HCT116 (cell line): ENCODE data around the gene ST6GAL2.

Experiments used
- ATF3 ChIP-seq: IDR thresholded peaks from 2 replicates; pipeline ENCODE4 v1.6.1; 2012
- CBX3 ChIP-seq: IDR thresholded peaks from 2 replicates; pipeline ENCODE4 v1.6.1; 2012; ENCODE audit warnings: low read depth
- CEBPB ChIP-seq: IDR thresholded peaks from 2 replicates; pipeline ENCODE4 v1.6.1; 2012; ENCODE audit warnings: low read depth
- CTCF ChIP-seq, 3 experiments: fragments of 200-600 bp in 1 of 3; sonication (generic) in 1 of 3; IDR thresholded peaks in 2 of 3; conservative IDR thresholded peaks in 1 of 3; 2 replicates each; pipeline ENCODE4 v1.5.1; 2012 to 2017; ENCODE audit warnings: low read depth in 2 of 3, low read length in 2 of 3, antibody characterized with exemption in 1 of 3, borderline replicate concordance in 1 of 3, control low read depth in 1 of 3, mild to moderate bottlenecking in 1 of 3, mixed read lengths in 1 of 3, mixed run types in 1 of 3, moderate library complexity in 1 of 3; ENCODE audit not compliant: insufficient read depth in 1 of 3
- EZH2 ChIP-seq: fragments of 200-600 bp; sonication (generic); IDR thresholded peaks from 2 replicates; pipeline ENCODE4 v1.6.1; 2017; ENCODE audit warnings: antibody characterized with exemption, mixed run types
- EZH2phosphoT487 ChIP-seq: fragments of 200-600 bp; IDR thresholded peaks from 2 replicates; pipeline ENCODE4 v1.6.1; 2018; ENCODE audit warnings: antibody characterized with exemption, borderline replicate concordance
- FOSL1 ChIP-seq: IDR thresholded peaks from 2 replicates; pipeline ENCODE4 v1.6.1; 2012; ENCODE audit warnings: low read depth
- JUND ChIP-seq: IDR thresholded peaks from 2 replicates; pipeline ENCODE4 v1.6.1; 2012
- POLR2A ChIP-seq: IDR thresholded peaks from 2 replicates; pipeline ENCODE4 v1.7.0; 2011; ENCODE audit warnings: borderline replicate concordance; ENCODE audit not compliant: insufficient read depth, insufficient read length; ENCODE audit errors: extremely low read depth
- POLR2AphosphoS5 ChIP-seq: IDR thresholded peaks from 2 replicates; pipeline ENCODE4 v1.6.1; 2011; ENCODE audit warnings: mild to moderate bottlenecking, low read depth, low read length, moderate library complexity
- RAD21 ChIP-seq: IDR thresholded peaks from 2 replicates; pipeline ENCODE4 v1.6.1; 2012; ENCODE audit warnings: low read depth, mild to moderate bottlenecking
- REST ChIP-seq: IDR thresholded peaks from 2 replicates; pipeline ENCODE4 v1.6.1; 2012; ENCODE audit warnings: low read depth
- SIN3A ChIP-seq: IDR thresholded peaks from 2 replicates; pipeline ENCODE4 v1.6.1; 2012; ENCODE audit warnings: low read depth
- YY1 ChIP-seq: IDR thresholded peaks from 2 replicates; pipeline ENCODE4 v1.6.1; 2011; ENCODE audit warnings: low read length, low read depth, moderate library complexity, mild to moderate bottlenecking; ENCODE audit not compliant: insufficient replicate concordance; ENCODE audit errors: extremely low read depth

- TF ChIP-seq EZH2 (no peak), CTCF (IDR thresholded peaks at IDR 0.05 in 2 of 3, conservative IDR thresholded peaks at IDR 0.05 in 1 of 3; ENCODE audit: borderline replicate concordance in 1 of 3, insufficient read depth in 1 of 3, low read depth in 2 of 3, low read length in 2 of 3) (no peak), ATF3 (no peak), RAD21 (no peak), POLR2AphosphoS5 (no peak), CEBPB (no peak), EZH2phosphoT487 (no peak), YY1 (no peak), FOSL1 (no peak), POLR2A (no peak), REST (no peak), SIN3A (no peak), JUND (no peak), CBX3 (no peak)
Measured at GRCh38 chr2:106758901-106759497, 127.0 kb downstream of the ST6GAL2 start.
